Placental pericyte (primary cell): Measurements from ENCODE around the gene COA1. TPM values are rescaled to one million over a fixed set of nuclear protein-coding genes. Genes with fewer than 3 reads are reported as not detected.

Experiments used
- total RNA-seq: library from RNA; depleted of rRNA; stranded (reverse); fragments of >200 nt; gene quantifications from 2 replicates; pipeline ENCODE4 v1.2.3, GENCODE V29; 2012

COA1 gene, protein sequence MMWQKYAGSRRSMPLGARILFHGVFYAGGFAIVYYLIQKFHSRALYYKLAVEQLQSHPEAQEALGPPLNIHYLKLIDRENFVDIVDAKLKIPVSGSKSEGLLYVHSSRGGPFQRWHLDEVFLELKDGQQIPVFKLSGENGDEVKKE
- total RNA-seq = 29.1 and 60.6 TPM in 2 replicates

DNA sequence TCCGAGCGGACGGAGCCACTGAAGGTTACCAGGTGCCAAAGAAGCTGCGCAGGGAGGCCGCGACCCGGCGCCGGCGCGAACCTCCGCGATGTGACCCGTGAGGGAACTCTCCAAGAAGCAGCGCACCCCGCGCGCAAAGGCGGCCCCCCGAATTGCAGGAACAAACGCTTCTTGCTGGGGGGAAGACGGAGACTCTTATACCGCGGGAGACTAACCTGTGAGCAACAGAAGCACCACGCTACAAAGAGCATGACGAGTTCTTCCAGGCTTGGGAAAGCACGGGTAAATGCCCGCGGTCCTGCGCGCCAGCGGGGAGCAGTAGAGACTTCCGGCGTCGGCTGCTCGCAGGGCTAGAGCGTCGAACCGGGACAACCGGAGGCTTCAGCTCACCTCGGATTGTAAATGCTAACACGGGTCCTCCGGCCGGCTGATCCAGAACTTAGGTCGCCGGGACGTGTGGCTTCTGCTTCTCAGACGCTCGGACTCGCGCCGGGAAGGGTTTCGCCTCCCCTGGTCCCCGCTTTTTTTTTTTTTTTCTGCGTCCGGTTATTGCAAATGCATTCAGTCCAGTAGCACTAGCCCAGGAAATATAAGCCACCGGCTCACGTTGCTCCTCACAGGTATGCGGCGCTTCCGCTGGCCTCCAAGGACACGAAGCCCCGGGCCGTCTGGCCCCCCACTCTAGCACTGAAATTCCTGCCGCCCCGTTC is at the start of gene COA1:
COA1 (minus strand) TSS at position 310 of the 710 bp plus-strand sequence. CDS start 80,909 bp downstream, outside the sequence.

DNA sequence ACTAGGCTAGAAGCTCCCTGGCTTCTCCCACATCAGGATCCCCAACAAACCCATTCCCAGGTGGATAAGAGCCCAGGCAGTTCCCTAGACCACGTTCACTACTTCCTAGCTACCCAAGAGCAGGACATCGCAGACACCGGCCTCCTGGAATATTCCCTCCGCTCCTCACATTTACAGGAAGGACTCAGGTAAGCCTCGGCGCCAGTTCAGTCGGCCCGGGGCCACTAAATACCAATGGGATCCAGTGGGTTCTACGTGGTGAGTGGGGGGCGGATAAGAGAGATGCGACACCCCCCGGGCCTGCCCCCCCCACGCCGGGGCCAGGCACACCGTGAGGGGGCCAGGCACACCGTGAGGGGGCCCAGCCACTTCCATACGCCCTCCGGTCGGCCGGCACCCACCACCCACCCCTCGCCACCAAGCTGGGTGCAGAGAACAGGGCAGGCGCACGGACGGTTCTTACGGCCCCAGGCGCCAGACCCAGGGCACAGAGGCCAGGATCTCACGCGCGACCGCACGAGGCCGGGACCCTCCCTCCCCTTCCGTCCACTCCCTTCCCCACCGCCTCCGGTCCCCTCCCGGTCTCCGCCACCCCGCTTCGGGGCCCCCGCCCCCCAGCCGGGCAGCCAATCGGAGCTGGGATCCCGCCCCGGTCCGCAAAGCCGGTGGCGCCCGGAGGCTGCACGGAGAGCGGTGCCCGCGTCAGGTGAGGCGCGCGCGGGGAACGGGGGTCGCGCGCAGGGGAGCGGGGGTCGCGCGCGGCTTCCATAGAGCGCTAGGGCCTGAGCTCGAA is 28.9 kb upstream of the COA1 start, which contains the start of gene BLVRA:
BLVRA (plus strand) TSS at position 652 of the 793 bp plus-strand sequence. CDS start 12,479 bp downstream, outside the sequence.

Other genes with a start within 250 kb of the COA1 start
- gene STK17A, start 146.4 kb downstream of the COA1 start, total RNA-seq = 13.8 and 75.4 TPM in 2 replicates
- 23.2 and 36.1 TPM in 2 replicates for gene BLVRA, start 29.2 kb upstream of the COA1 start, total RNA-seq
- gene MRPS24, start 140.0 kb upstream of the COA1 start, total RNA-seq = 103 and 170 TPM in 2 replicates
- gene URGCP, start 177.1 kb upstream of the COA1 start, total RNA-seq = 23.2 and 32.2 TPM in 2 replicates
- 10.3 and 11.8 TPM in 2 replicates for gene UBE2D4, start 196.9 kb upstream of the COA1 start, total RNA-seq